Immature natural killer cell (primary cell): ENCODE measurements around the gene EPM2AIP1. TPM values are rescaled to one million over a fixed set of nuclear protein-coding genes. Genes with fewer than 3 reads are reported as not detected.

Experiments
- polyA plus RNA-seq, 3 donors: library from polyadenylated mRNA; unstranded; fragments of 300-500 nt; fragmentation: Illumina TruSeq; gene quantifications; one replicate each; pipeline ENCODE4 v1.2.3, GENCODE V29; 2021

The EPM2AIP1 gene
- polyA plus RNA-seq, 3 donors from 2014 or later: 5.1 to 5.9 (median 5.3) TPM

Other genes starting within 250 kb of the EPM2AIP1 start
- gene DCLK3, start 228.6 kb downstream of the EPM2AIP1 start, polyA plus RNA-seq: not detected
- 10 to 100 TPM; 19.4 to 52.7 (median 24.6) TPM for gene TRANK1, start 48.1 kb downstream of the EPM2AIP1 start, polyA plus RNA-seq
- 10 to 100 TPM; 19.5 to 25.2 (median 23.8) TPM for gene MLH1, start 387 bp upstream of the EPM2AIP1 start, polyA plus RNA-seq
- gene LRRFIP2, start 181.5 kb upstream of the EPM2AIP1 start, polyA plus RNA-seq: 10 to 100 TPM in 2 of 3 donors, 1 to 10 TPM in 1; 7.9 to 26.4 (median 14.3) TPM